ENCODE measurements around the gene DPF3.

DNA sequence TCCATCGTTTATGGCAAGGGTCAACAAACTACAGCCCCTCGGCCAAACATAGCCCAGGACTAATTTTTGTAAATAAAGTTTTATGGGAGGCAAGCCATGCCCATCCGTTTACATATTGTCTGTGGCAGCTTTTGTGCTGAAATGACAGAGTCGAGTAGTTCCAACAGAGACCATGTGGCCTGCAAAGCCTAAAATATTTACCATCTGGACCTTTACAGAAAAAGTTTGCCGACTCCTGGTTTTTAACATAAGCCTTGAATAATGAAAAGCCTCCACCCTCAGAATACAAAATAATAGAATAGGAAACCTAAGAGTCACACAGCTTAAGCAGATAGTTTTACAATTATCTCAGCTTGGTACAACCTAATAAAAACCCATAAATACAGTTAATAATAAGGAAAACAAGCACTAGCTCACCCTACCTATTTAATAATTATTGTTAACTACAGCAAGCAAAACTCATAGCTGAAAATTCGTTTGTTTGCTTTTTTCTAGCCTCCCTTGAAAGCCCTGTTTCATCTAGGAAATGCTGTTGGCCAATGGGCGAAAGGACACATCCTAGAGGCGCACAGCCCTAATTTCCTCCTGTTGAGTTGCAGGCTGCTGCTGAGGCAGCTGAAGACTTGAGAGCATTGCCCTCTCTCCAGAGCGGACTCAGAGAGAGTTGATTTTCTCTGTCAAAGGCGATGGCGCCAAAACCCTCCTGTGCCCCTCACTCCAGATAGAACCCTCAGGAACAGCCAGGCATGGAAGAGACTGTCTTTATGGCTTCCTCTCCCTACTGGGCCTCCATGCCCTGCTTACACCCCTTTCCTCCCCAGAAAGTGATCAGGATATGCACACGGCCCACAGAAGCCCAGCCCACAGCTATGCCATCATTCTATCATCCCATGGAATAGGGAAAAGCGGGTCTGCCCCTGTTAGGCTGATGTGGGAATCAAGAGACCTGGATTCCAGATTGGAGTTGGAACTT lies 107.2 kb downstream of the DPF3 start:
- TF ChIP-seq, protein P1, sequence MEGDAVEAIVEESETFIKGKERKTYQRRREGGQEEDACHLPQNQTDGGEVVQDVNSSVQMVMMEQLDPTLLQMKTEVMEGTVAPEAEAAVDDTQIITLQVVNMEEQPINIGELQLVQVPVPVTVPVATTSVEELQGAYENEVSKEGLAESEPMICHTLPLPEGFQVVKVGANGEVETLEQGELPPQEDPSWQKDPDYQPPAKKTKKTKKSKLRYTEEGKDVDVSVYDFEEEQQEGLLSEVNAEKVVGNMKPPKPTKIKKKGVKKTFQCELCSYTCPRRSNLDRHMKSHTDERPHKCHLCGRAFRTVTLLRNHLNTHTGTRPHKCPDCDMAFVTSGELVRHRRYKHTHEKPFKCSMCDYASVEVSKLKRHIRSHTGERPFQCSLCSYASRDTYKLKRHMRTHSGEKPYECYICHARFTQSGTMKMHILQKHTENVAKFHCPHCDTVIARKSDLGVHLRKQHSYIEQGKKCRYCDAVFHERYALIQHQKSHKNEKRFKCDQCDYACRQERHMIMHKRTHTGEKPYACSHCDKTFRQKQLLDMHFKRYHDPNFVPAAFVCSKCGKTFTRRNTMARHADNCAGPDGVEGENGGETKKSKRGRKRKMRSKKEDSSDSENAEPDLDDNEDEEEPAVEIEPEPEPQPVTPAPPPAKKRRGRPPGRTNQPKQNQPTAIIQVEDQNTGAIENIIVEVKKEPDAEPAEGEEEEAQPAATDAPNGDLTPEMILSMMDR (IDR thresholded peaks at IDR 0.05; ENCODE audit: insufficient read depth, low read length, poor library complexity, severe bottlenecking), result no peak
- no peak for TF ChIP-seq EZH2phosphoT487 (conservative IDR thresholded peaks at IDR 0.05; ENCODE audit: low read length)
